Activated CD4-positive, alpha-beta T cell treated with anti-CD3 and anti-CD28 coated beads, Interleukin-10, Interleukin-2, amounts not matched to agents 100 ng/mL and 50 ng/mL, durations not matched to agents 16 hours and 8 hours (primary cell): ENCODE measurements around the gene A2M.
A peak's percentile ranks its signal among the peaks of the same experiment; 100 is the strongest.

Experiments used
- DNase-seq: peaks from one replicate; pipeline ENCODE4 v3.0.0-alpha.2; 2020

A2M gene

DNA sequence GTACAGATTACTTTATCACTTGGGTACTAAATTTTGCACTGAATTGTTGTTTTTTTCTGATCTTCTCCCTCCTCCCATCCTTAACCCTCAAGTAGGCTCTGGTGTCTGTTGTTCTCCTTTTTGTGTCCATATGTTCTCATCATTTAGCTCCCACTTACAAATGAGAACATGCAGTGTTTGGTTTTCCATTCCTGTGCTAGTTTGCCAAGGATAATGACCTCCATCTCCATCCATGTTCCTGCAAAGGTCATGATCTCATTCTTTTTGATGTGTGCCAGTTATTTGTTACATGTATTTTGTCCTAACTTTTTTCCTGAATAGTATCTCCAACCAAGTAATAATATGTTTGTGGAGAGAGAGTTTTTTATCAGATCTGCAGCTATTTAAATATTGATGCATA, 44.2 kb downstream of the A2M start:
- no peak for DNase-seq

DNA sequence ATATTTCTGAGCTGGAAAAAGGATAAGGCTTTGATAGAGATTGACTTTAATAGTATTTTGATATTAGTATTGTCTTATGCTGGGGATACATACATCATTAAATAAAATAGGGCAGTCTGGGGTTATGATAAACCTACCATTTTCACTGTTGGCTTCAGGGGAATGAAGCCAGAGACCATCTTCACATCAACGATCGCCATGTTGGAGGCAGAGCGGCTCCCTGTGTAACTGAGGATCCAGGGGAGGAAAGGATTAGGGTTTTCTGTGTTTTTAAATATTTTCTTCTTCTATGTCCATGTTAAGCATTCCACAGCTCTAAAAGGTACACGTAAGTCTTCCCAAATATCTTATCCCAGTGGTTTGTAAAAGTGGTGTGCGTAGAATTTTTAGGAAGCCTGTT, 45.4 kb downstream of the A2M start:
- DNase-seq, result no peak

DNA sequence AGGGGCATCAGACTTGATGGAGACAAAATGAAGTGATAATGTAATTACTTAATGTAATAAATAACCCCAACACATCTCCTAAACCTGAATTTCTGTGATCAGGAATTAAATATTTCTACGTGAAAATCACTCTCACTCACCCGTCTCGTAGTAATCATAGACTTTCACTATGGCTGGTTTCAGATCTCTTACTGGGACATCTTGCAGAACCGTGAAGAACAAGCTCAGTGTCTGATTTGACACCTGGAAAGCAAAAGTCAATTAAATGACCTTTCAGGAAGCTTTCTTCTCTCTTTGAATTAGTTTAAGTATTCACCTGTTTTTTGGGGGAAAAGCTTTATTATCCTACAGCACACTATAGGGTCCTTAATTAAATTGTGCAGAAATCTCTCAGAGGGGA, 47.1 kb downstream of the A2M start:
- no peak for DNase-seq

DNA sequence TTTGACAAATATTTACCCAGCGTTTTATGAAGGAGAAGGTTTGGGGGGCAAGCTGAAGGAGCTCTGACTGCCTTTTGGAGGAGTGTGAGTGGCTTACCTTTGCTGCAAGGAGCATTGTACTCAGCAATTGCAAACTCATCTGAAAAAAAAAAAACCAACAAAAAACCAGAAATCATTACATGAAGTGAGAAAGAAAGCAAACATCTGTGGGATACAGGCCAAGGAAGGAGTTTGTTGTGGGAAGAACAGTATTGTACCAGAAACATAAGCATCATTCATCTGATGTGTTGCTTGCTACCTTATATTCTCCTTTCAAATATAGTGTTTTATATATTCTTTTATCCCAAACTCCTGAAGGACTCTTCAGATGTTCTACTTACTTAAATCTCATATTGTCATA, 47.6 kb downstream of the A2M start:
- no peak for DNase-seq

DNA sequence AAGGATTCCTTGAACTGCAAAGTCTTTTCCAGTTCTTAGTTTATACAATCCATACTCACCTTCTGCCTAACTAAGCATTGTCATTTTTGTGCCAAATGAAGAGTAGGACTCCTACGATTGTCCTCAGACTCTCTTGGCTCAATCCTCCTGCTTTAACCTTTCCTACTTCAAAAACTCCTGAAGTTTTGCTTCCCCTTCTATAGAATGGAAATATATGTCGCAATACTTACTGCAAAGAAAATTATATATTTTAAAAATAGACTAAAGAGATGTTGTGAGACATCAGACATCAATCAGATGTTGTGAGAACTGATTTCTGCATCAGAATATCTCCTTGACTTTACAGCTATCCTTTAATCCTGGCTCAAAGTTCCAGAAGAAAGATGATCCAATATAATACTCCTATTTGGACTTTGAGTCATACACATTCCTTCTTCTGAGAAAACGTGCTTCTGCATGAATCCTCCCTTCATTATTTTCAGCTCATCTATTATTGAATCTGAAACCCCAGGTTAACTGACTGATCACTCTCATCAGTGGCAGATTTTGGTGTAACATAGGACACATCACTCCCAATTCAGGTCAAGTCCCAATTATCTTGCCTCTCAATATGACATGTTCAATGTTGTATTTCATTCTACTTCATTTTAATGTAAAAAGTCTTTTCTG, 48.8 kb downstream of the A2M start:
- DNase-seq, result no peak

DNA sequence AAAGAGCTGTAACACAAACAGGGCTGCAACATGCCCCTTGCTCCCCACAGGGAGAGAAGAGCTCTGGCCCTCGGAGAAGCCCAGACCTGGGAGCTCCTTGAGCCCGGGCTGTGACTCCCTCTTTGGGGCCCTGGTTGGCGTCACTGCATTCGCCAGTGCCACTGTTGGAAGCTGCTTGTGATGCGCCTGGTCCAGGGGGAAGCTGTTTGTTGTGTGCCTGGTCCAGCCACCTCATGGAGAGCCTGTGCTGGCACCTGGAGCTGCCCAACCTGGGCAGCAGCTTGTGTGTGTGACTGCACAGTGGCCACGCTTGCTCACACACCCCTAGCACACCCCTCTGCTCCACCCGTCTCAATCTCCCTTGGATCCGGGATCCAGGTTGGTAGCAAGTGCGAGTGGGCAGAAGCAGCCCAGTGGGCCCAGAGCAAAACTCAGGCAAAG, 49.5 kb downstream of the A2M start:
- DNase-seq, result no peak

DNA sequence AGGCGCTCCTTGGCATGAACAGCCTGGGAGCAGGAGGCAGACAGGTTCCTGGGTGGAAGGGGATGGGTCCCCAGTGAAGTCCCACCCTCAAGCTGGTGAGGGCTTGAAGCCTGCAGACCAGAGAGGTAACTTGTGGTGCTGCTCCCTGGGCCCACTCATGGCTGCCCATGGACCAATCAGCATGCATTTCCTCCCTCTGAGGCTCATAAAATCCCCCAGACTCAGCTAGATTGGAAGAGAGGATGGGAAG, 50.2 kb downstream of the A2M start:
- DNase-seq, result no peak

DNA sequence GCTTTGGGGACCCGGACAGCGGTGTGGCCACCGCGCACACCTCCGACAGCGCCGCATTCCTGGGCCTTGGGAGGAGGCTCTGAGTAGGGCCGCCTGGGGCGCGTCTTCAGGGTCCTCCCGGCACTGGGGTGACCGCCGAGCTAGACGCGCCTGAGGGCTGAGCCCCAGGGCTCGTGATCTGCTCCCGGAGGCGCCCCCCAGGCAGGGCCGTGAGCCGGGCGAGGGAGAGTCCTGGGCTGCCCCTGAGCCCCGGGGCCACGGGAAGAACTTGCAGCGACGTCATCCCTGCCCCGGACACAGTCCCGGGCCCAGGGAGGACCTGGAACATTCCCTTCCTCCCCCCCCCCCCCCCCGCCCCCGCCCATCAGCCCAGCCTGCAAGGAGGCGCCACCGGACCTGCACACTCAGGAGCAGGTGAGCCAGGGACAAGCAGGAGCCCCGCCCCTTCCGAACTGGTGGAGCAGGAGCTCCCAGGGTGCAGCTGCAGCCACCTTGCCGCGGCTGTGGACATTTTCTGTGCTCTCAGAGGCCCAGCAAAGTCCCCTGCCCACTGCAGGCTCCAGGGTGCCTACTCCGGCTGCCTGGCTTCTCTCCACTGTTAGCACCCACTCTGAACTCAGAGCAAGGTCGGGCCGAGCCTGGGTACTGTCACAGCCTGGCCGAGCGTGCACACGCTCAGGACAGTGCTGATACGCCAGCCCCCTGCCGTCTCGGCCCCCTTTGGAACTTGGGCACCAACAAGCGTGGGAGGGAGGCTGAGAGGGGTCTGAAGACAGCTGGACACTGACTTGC, 50.7 kb downstream of the A2M start:
- no peak for DNase-seq

DNA sequence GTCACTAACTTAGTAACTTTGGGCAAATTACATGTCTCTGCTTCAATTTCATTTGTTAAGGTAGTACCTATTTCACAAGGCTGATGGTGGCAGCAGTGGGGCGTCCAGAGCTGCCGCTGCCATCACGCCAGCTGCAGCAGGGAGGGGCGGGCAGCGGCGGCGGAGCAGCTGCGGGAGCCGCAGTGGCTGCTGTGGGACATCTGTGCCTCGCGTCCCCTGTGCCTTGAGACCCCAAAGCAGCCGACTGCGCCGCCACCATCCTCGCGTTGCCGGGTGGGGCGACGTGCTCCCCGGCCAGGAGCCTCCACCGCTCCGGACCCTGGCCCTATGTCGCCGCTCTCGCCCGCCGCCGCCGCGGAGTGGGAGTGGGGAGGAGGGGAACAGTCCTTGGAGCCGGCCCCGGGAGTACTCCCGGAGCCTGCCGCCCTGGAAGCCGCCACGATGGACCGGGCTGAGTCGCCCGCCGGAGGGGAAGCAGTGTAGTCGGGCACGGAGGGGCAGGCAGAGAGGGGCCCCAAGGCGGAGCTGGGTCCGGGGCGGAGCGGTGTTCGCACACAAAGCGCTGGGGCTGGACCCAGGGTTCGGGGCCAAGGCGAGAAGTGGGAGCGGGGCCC, 51.4 kb downstream of the A2M start:
- peak; percentile 68 for DNase-seq

DNA sequence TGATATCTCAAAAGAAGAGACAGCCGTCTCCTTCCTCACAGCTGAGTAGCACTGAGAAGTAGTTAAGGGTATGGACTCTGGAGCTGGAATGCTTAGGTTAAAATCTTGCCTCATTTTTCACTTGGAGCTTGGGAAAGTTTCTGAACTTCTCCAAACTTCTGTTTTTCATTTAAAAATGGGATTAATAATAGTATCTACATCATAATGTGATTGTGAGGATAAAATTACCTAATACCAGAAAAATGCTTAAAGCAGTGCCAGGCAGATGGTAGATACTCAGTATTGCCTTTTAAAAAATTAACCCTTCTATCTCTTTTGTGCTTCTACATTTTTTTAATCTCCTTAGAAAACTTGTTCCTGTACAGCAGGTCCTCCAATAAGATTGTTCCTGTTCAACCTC, 63.1 kb downstream of the A2M start:
- no peak for DNase-seq

DNA sequence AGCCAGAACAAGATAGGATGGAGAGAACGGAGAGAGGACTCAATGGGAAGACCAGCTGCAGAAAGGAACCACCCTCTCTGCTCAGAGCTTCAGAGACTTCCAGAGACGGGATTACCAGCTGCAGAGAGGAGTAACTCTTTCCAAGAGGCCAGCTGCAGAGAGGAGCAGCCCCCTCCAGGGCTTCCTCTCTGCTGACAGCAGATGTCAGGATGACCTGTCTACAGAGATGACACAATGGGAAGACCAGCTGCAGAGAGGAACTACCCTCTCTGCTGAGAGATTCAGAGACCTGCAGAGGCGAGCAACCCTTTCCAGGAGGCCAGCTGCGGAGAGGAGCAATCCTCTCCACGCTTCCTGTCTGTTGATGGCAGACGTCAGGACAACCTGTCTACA, 64.6 kb downstream of the A2M start:
- no peak for DNase-seq

DNA sequence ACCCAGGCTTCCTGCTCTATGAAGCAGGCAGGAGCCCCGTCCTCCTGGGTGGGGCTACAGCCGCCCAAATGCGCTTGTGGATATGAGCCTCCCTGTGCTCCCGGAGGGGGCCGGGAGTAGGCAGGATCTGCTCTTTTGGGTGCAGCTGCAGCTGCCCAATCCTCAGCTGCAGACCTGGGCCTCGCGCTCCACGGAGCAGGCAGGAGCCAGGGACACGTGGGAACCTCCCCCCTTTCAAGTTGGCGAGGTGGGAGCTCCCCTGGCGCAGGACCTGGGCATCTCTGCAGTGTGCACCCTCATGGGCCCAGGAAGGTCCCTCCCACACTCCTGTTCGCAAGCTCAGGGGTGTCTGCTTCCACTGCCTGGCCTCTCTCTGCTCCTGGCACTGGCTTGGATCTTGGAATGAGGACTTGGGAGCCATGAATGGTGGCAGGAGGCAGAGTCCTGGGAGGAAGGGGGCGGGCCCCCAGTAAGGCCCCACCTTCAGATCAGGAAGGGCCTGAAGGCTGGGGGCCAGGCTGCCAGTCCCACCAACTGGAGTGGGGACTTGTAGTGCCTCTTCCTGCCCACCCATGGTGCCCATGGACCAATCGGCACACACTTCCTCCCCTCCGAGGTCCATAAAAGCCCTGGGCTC, 65.1 kb downstream of the A2M start:
- DNase-seq, result no peak

DNA sequence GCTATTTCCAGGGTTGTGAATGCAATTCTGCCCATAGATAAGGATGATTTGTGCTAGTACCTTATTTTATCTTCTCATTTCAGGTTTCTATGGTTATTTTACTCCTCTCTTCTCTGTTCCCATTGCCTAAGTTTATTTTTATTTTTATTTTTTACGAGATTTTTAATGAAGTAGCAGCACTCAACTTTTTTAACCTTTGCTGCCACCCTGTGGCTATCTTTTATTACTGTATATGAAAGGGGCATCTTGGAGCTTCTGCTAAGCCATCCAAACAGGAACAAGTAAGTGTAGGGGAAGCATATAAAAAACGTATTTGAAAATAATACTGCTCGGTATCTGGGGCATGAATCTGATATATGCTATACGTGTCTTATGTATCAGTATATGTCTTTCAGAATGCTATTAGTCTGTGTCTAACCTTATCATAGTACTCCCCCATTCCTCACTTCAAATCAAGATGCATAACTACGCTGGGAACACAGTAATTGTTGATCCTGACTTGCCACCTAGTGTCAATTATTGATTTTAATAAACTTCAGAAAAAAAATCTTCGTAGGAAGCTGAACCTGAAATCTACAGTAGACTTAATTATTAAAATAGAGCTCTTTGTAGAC, 66.1 kb downstream of the A2M start:
- peak; percentile 56 for DNase-seq

DNA sequence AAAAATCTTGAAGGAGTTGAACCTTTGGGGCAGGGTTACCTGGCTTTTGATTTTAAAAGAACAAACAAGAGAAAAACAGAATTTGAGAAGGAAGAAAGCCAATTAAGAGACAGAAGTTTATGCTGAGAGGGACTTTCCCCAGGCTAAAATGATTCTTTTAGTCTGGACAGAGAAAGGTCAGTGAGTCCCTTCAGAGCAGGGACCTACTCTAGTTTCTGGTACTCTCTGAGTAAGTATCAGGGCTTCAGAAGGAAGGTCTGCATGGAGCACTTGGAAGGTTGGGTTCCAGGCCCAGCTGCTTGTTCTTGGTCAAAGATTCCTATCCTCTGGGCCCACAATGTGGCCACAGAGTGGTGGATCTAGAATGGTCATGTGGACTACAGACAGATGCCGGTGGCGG, 66.8 kb downstream of the A2M start:
- DNase-seq, result no peak

DNA sequence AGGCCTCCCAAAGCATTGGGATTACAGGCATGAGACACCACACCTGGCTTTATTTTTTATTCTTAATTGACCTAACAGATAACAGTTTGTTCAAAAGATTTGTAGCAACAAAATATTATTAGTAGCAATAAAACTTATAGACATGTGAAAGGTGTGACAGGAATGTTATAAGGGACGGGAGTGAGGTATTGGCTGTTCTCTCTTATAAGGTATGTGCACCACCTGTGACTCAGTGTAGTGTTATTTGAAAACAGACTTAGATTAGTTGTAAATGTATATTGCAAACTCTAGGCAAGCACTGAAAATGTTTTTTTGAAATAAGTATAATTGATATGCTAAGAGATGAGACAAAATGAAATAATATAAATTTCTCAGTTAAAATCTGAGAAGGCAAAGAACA, 68.6 kb downstream of the A2M start:
- no peak for DNase-seq

DNA sequence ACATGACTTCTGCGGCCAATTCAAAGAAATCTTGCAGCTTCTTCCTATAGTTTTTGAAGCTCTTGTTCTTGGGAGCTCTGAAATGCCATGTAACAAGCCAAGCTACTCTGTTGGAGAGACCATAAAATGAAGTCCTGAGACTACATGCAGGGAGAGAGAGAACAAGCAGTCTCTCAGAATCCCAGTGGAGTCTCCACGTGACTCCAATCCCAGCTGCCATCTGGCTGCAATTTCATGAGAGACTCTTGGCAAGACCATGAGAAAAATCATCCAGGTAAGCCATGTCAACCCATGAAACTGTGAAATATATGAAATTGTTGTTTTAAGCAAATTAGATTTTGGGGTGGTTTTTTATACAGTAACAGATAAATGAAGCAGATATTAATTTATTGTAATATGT, 72.0 kb downstream of the A2M start:
- no peak for DNase-seq

DNA sequence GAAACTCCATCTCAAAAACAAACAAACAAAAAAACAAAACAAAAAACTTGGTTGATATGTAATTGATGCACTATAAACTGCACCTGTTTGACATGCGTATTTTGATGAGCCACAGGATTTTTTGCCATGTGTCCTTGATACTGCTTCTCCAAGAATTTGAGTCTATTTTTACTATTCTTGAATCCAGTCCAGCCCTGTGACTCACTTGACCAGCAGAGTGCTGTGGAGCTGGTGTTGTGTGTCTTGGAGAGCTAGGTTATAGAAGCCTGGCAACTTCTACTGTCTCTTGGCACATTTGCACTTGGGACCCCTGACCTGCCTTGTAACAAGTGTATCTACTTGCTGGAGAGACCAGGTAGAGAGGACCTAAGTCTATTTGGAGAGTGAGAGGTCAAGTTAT, 74.4 kb downstream of the A2M start:
- no peak for DNase-seq

DNA sequence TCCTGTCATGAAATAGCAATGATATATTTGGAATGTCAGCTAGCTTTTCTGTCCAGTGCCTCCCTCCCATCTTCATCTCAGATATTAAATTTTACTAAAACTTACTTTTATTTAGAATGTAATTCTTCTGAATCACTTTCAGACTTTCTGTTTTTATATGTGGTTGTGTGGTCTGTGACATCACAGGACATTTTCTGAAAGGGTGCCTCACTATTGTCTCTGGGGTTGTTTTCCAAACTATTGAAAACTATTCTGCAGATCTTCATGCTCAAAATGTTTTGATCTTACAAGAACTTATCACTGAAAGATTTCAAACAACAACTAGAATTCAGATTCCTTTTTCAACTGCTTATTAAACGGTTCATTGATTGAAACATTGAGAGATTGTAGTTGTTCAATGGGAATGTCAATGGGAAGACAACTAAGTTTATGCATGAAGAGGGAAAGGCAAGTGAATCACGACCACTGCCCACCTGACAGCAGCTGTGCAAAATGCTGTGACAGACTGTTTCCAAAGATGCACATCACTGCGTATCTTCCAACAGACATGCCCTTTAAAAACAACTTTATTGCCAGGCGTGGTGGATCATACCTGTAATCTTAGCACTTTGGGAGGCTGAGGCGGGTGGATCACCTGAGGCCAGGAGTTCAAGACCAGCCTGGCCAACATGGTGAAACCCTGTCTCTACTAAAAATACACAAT, 75.1 kb downstream of the A2M start:
- no peak for DNase-seq

DNA sequence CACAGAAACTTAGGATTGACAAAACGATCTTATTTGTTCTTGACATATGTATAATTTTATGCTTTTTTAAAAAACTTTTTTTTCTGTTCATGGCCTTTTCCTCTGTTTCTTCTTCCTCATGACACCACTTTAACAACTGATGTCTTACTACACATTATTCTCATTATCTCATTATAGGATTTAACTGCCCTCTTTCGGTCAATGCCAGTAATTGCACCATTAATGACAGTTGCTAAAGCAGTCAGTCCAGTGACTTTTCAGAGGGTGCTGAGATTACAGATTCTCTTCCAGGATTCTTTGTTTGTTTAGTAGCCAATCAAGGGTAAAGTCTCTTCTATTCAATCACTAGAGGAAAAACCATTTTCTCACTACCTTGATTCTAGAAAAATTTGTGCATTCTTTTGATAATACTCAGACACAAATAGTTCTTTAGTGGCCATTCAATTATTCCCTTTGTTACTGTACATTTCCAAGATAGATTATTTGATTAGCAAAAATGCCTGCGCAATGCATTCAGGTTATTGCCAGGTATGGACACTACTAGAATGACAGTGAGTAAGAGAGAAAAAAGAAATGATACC, 76.2 kb downstream of the A2M start:
- DNase-seq, result peak; percentile 62

DNA sequence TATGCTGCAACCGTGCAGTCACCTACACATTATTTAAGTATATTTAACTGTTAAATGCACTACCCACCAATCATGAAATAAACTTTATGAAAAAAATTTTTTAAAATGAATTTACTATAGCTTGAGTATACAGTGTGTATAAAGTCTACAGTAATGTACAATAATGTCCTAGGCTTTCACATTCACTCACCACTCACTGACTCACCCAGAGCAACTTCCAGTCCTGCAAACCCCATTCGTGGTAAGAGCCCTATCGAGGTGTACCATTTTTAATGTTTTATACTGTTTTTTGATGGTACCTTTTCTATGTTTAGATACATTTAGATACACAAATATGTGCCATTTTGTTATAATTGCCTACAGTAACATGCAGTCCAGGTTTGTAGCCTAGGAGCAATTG, 78.3 kb downstream of the A2M start:
- DNase-seq, result peak; percentile 9

DNA sequence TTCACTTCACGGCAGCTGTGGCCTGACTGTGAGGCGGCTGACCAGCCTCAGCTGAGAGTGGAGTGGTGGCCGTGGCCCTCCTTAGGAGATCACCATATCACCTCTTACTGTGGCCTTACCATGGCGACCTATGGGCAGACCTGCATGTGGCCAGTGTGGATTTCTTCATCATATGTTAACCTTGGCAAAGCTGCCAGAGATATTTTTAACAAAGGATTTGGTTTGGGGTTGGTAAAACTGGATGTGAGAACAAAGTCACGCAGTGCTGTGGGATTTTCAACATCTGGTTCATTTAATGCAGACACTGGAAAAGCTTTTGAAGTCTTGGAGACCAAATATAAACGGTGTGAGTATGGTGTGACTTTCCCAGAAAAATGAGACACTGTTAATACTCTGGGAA, 79.5 kb downstream of the A2M start:
- no peak for DNase-seq

DNA sequence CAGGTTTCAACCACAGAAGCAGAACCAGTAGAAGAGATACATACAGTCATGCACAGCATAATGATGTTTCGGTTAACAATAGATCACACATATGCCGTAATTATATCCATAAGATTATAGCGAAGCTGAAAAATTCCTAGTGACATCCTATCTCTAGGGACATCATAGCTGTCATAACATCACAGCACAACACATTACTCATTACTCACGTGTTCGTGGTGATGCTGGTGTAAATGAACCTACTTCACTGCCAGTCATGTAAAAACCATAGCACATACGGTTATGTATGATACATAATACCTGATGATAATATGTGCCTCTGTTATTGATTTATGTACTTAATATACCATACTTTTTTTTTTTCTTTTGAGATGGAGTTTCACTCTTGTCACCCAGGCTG, 81.6 kb downstream of the A2M start:
- no peak for DNase-seq
